Pancreas (tissue), 10 donors: ENCODE data around the gene PLAGL1. TPM values are rescaled to one million over a fixed set of nuclear protein-coding genes. Genes with fewer than 3 reads are reported as not detected.

Experiments used
- ATAC-seq, 4 donors: fragments of 200-7000 bp; cut with Tn5 transposase; one replicate each; pipeline versions ENCODE4 v1.8.0 to v1.9.1; 2020; ENCODE audit warnings: mild to moderate bottlenecking in 4 of 4, moderate library complexity in 4 of 4
- DNase-seq, 6 donors: peaks; one replicate each; pipeline ENCODE4 v3.0.0-alpha.2; 2020
- FAIRE-seq: peaks from 2 replicates; lab custom pipeline; 2012; peaks lifted over from hg19 to GRCh38; lab: Jason Lieb, UNC
- H3K27ac ChIP-seq, 4 donors: fragments of 200-600 bp; sonication (generic); 1 replicate in 3 of 4; 2 replicates in 1 of 4; pipeline versions ENCODE4 v1.5.0 to v1.8.0; 2020
- H3K27me3 ChIP-seq, 4 donors: fragments of 200-600 bp; one replicate each; pipeline ENCODE4 v1.8.0; 2021
- H3K36me3 ChIP-seq, 3 donors: fragments of 200-600 bp; sonication (generic) in 1 of 3; one replicate each; pipeline versions ENCODE4 v1.5.0 to v1.8.0; 2020 to 2021
- H3K4me1 ChIP-seq, 3 donors: fragments of 200-600 bp; one replicate each; pipeline ENCODE4 v1.8.0; 2021
- H3K4me3 ChIP-seq, 4 donors: fragments of 200-600 bp; sonication (generic) in 2 of 4; one replicate each; pipeline versions ENCODE4 v1.5.0 to v1.8.0; 2020 to 2021
- H3K9me3 ChIP-seq, 4 donors: fragments of 200-600 bp; one replicate each; pipeline ENCODE4 v1.8.0; 2021
- CTCF ChIP-seq, 4 donors: fragments of 200-600 bp; sonication (generic) in 3 of 4; IDR thresholded peaks; one replicate each; pipeline versions ENCODE4 v1.5.0 to v1.8.0; 2021; ENCODE audit warnings: antibody characterized with exemption in 4 of 4
- WGBS, 2 donors: extraction: QIAGEN DNeasy Blood & Tissue Kit; methylation state at CpG; one replicate each; pipeline ENCODE4 v1.1.7; 2013; 5-methylcytosine and 5-hydroxymethylcytosine counted together
- intact Hi-C, 3 donors: fragments of 100-400 bp; cut with DNase I; formaldehyde crosslinking; loops; one replicate each; pipeline versions ENCODE4 v1.11.1 to v1.14.2; 2022
- polyA plus RNA-seq, 2 donors: library from polyadenylated mRNA; stranded (reverse); fragments of 200-250 nt; gene quantifications; one replicate each; pipeline ENCODE4 v1.2.3, GENCODE V29; 2013
- total RNA-seq, 6 donors: library from RNA; stranded (reverse); fragmentation: NEBNext Ultra II Directional in 4 of 6; extraction: Animal tissue kit (Norgen Biotek cat#: 25700) in 4 of 6; gene quantifications; one replicate each; pipeline versions ENCODE4 v1.2.1 to v1.2.4, GENCODE V29; 2021 to 2023
- donor health status: healthy with polysubstance abuse.
- donor health status: DM: no; HTN: no; CAD: no; lungs with moderate emphysema.
- donor health status: DM: no; HTN: no; CAD: no.
- donor health status: control.
- donor health status: control.
- donor health status: Bipolar disorder and iron deficiency.
- donor health status: DM: yes; HTN: yes; CAD: no.
- donor health status: DM: no; HTN: no; CAD: no.
- donor health status: DM: no; HTN: no; CAD: no.
- donor health status: DM: yes; HTN: yes; CAD: no.

The PLAGL1 gene
- total and polyA plus RNA-seq, 8 donors = 12.5 to 31.6 (median 15.8) TPM

GRCh38 chr6:143894655-143895054 lies 113.4 kb downstream of the PLAGL1 start:
- Histone ChIP-seq H3K27ac (no peak overlapping the region), H3K27me3 (no peaks in the 10 kb centered on the region), H3K9me3 (no peaks in the 10 kb centered on the region), H3K4me1 (no peaks in the 10 kb centered on the region), H3K36me3 (no peaks in the 10 kb centered on the region), H3K4me3 (no peak overlapping the region)
- DNase-seq (no peak), FAIRE-seq (peak; percentile 59), ATAC-seq (no peak)
- no peak for TF ChIP-seq CTCF (IDR thresholded peaks at IDR 0.05)
- 89 to 95% methylated on average over 1 of the region's 1 CpG for WGBS, 2 donors
- intact Hi-C loops = no loop called here

Other genes starting within 250 kb of the PLAGL1 start
- 10 to 100 TPM in 1 of 6 donors, 1 to 10 TPM in 5; 6.5 to 10.8 (median 8.9) TPM for gene LTV1, start 164.9 kb downstream of the PLAGL1 start, total RNA-seq
- gene LTV1, start 164.9 kb downstream of the PLAGL1 start, polyA plus RNA-seq = 10 to 100 TPM; 10.1 to 16.6 TPM
- gene ZC2HC1B, start 143.8 kb downstream of the PLAGL1 start, total RNA-seq = not detected
- not detected for gene ZC2HC1B, start 143.8 kb downstream of the PLAGL1 start, polyA plus RNA-seq
- 10 to 100 TPM; 45.2 to 97.2 (median 68.7) TPM for gene SF3B5, start 87.3 kb upstream of the PLAGL1 start, total RNA-seq
- gene SF3B5, start 87.3 kb upstream of the PLAGL1 start, polyA plus RNA-seq = 100 to 1,000 TPM in 1 of 2 donors, 10 to 100 TPM in 1; 89.3 to 138 TPM
- gene STX11, start 142.3 kb upstream of the PLAGL1 start, total RNA-seq = 1 to 10 TPM in 4 of 6 donors, under 1 TPM in 2; 0.47 to 2.6 (median 1.0) TPM
- 1 to 10 TPM; 1.1 TPM for gene STX11, start 142.3 kb upstream of the PLAGL1 start, polyA plus RNA-seq